Karpas-422 (cell line): Measurements from ENCODE around the gene DNAL1. TPM values are rescaled to one million over a fixed set of nuclear protein-coding genes. Genes with fewer than 3 reads are reported as not detected.

Source experiments
- DNase-seq: peaks from one replicate; pipeline ENCODE4 v3.0.0-alpha.2; 2015
- H2AFZ ChIP-seq: fragments of 200-600 bp; sonication (generic); 2 replicates; pipeline ENCODE4 v1.6.1; 2014; ENCODE audit warnings: antibody characterized with exemption, low read length, mixed read lengths
- H3K27ac ChIP-seq: fragments of 200-600 bp; sonication (generic); 2 replicates; pipeline ENCODE4 v1.5.1; 2014; ENCODE audit warnings: mild to moderate bottlenecking, low read length, moderate library complexity
- H3K27me3 ChIP-seq: fragments of 200-600 bp; sonication (generic); 2 replicates; pipeline ENCODE4 v1.6.1; 2014; ENCODE audit warnings: low read length, mixed read lengths
- H3K36me3 ChIP-seq: fragments of 200-600 bp; sonication (generic); 2 replicates; pipeline ENCODE4 v1.6.1; 2014; ENCODE audit warnings: low read length, mixed read lengths; ENCODE audit not compliant: insufficient read depth
- H3K4me1 ChIP-seq: fragments of 200-600 bp; sonication (generic); 2 replicates; pipeline ENCODE4 v1.6.1; 2014; ENCODE audit warnings: mild to moderate bottlenecking, low read length, mixed read lengths
- H3K4me2 ChIP-seq: fragments of 200-600 bp; sonication (generic); 2 replicates; pipeline ENCODE4 v1.6.1; 2014; ENCODE audit warnings: low read length, low read depth, mild to moderate bottlenecking; ENCODE audit not compliant: poor library complexity, severe bottlenecking
- H3K4me3 ChIP-seq: fragments of 200-600 bp; sonication (generic); 2 replicates; pipeline ENCODE4 v1.5.1; 2014; ENCODE audit warnings: mild to moderate bottlenecking, antibody characterized with exemption, low read length, mixed read lengths
- H3K79me2 ChIP-seq: fragments of 200-600 bp; sonication (generic); 2 replicates; pipeline ENCODE4 v1.6.1; 2014; ENCODE audit warnings: mild to moderate bottlenecking, low read length, mixed read lengths
- H3K9ac ChIP-seq: fragments of 200-600 bp; sonication (generic); 2 replicates; pipeline ENCODE4 v1.6.0; 2014; ENCODE audit warnings: low read length
- H3K9me2 ChIP-seq: fragments of 200-600 bp; sonication (generic), shearing (Covaris generic); replicated peaks from 2 replicates; pipeline ENCODE4 v1.6.0; 2014; ENCODE audit warnings: mild to moderate bottlenecking, low read length, moderate library complexity; ENCODE audit not compliant: insufficient read depth
- H3K9me3 ChIP-seq: fragments of 300-700, 200-600 bp; sonication (generic); 2 replicates; pipeline ENCODE4 v1.6.1; 2014; ENCODE audit warnings: low read length, mixed read lengths
- H4K20me1 ChIP-seq: fragments of 200-600 bp; sonication (generic); 2 replicates; pipeline ENCODE4 v1.6.1; 2014; ENCODE audit warnings: mild to moderate bottlenecking, antibody characterized with exemption, low read length, low read depth; ENCODE audit not compliant: insufficient read depth
- total RNA-seq: library from RNA; depleted of rRNA; stranded (reverse); fragments of >200 nt; shearing (Covaris generic); gene quantifications from 2 replicates; pipeline ENCODE4 v1.2.3, GENCODE V29; 2014; ENCODE audit warnings: low replicate concordance

The DNAL1 gene
- total RNA-seq, 1 experiment from 2014 or later: 11.7 TPM

GRCh38 chr14:73736842-73737241 is 92.1 kb downstream of the DNAL1 start:
- Histone ChIP-seq H4K20me1 (peaks cover 43% of the 10 kb centered on the region), H3K27me3 (no peaks in the 10 kb centered on the region), H3K4me3 (no peak overlapping the region), H3K4me1 (no peaks in the 10 kb centered on the region), H3K9ac (no peak overlapping the region), H3K79me2 (peaks cover 66% of the 10 kb centered on the region), H3K9me2 (no peaks in the 10 kb centered on the region), H3K36me3 (peaks cover 38% of the 10 kb centered on the region; the same call in 1 of the 2 replicates), H3K4me2 (no peak overlapping the region), H3K9me3 (no peaks in the 10 kb centered on the region), H3K27ac (no peak overlapping the region), H2AFZ (no peak overlapping the region)
- no peak for DNase-seq

GRCh38 chr14:73738518-73739173 is 93.9 kb downstream of the DNAL1 start:
- Histone ChIP-seq H3K4me2 (no peak overlapping the region), H3K9ac (no peak overlapping the region), H3K9me3 (no peaks in the 10 kb centered on the region), H3K4me1 (peaks cover 12% of the 10 kb centered on the region), H2AFZ (no peak overlapping the region), H3K4me3 (no peak overlapping the region), H3K9me2 (no peaks in the 10 kb centered on the region), H3K79me2 (peaks cover 77% of the 10 kb centered on the region), H4K20me1 (peaks cover 61% of the 10 kb centered on the region), H3K36me3 (peaks cover 34% of the 10 kb centered on the region; the same call in 1 of the 2 replicates), H3K27me3 (no peaks in the 10 kb centered on the region), H3K27ac (no peak overlapping the region)
- no peak for DNase-seq

- H3K36me3 ChIP-seq: peaks cover 34% of the 10 kb centered on the region; the same call in 1 of the 2 replicates
- H3K4me2 ChIP-seq: no peak overlapping the region
- H2AFZ ChIP-seq: no peak overlapping the region
- no peak overlapping the region for H3K27ac ChIP-seq
- H3K4me1 ChIP-seq: peaks cover 19% of the 10 kb centered on the region
- H3K9me3 ChIP-seq: no peaks in the 10 kb centered on the region
- DNase-seq: no peak
- H3K9me2 ChIP-seq: no peaks in the 10 kb centered on the region
- peaks cover 81% of the 10 kb centered on the region for H3K79me2 ChIP-seq
- no peaks in the 10 kb centered on the region for H3K27me3 ChIP-seq
- H3K4me3 ChIP-seq: no peak overlapping the region
- no peak overlapping the region for H3K9ac ChIP-seq
- peaks cover 66% of the 10 kb centered on the region for H4K20me1 ChIP-seq
These were observed 94.5 kb downstream of the DNAL1 start for GRCh38 chr14:73739174-73739898.

- no peak for DNase-seq
- Histone ChIP-seq H3K9me3 (no peaks in the 10 kb centered on the region), H3K4me3 (no peak overlapping the region), H3K27ac (no peak overlapping the region), H3K9ac (no peak overlapping the region), H3K4me2 (no peak overlapping the region), H2AFZ (no peak overlapping the region), H3K36me3 (peaks cover 27% of the 10 kb centered on the region; the same call in 1 of the 2 replicates), H4K20me1 (peaks cover 68% of the 10 kb centered on the region), H3K4me1 (peaks cover 26% of the 10 kb centered on the region), H3K79me2 (peaks cover 81% of the 10 kb centered on the region), H3K27me3 (no peaks in the 10 kb centered on the region), H3K9me2 (no peaks in the 10 kb centered on the region)
These were observed 95.3 kb downstream of the DNAL1 start for GRCh38 chr14:73739899-73740617.

- Histone ChIP-seq H3K79me2 (peaks cover 84% of the 10 kb centered on the region), H4K20me1 (peaks cover 71% of the 10 kb centered on the region), H3K27ac (no peak overlapping the region), H3K4me2 (no peak overlapping the region), H3K9ac (no peak overlapping the region), H3K9me2 (no peaks in the 10 kb centered on the region), H3K27me3 (no peaks in the 10 kb centered on the region), H3K4me3 (no peak overlapping the region), H3K36me3 (peaks cover 21% of the 10 kb centered on the region; the same call in 1 of the 2 replicates), H2AFZ (no peak overlapping the region), H3K9me3 (no peaks in the 10 kb centered on the region), H3K4me1 (peaks cover 33% of the 10 kb centered on the region)
- DNase-seq: no peak
These were observed 96.0 kb downstream of the DNAL1 start for GRCh38 chr14:73740618-73741326.

GRCh38 chr14:73741386-73741875 is 96.6 kb downstream of the DNAL1 start:
- Histone ChIP-seq H3K4me3 (no peak overlapping the region), H3K36me3 (peaks cover 21% of the 10 kb centered on the region; the same call in 1 of the 2 replicates), H3K4me2 (no peak overlapping the region), H3K9ac (no peak overlapping the region), H2AFZ (no peak overlapping the region), H3K27me3 (no peaks in the 10 kb centered on the region), H3K27ac (no peak overlapping the region), H3K79me2 (peaks cover 90% of the 10 kb centered on the region), H3K9me3 (no peaks in the 10 kb centered on the region), H4K20me1 (peaks cover 77% of the 10 kb centered on the region), H3K4me1 (peaks cover 40% of the 10 kb centered on the region), H3K9me2 (no peaks in the 10 kb centered on the region)
- DNase-seq: no peak

GRCh38 chr14:73741876-73742519 is 97.2 kb downstream of the DNAL1 start:
- H3K27me3 ChIP-seq: no peaks in the 10 kb centered on the region
- H4K20me1 ChIP-seq: peaks cover 83% of the 10 kb centered on the region
- peaks cover 92% of the 10 kb centered on the region for H3K79me2 ChIP-seq
- H3K4me1 ChIP-seq: peaks cover 46% of the 10 kb centered on the region
- no peak for DNase-seq
- H3K27ac ChIP-seq: no peak overlapping the region; the same call in 1 of the 2 replicates
- peaks cover 17% of the 10 kb centered on the region; the same call in 1 of the 2 replicates for H3K36me3 ChIP-seq
- H3K9me2 ChIP-seq: no peaks in the 10 kb centered on the region
- H2AFZ ChIP-seq: no peak overlapping the region
- H3K9ac ChIP-seq: no peak overlapping the region
- no peak overlapping the region for H3K4me2 ChIP-seq
- no peak overlapping the region for H3K4me3 ChIP-seq
- H3K9me3 ChIP-seq: no peaks in the 10 kb centered on the region
